ENCODE results near the gene RHBDF1. TPM values are rescaled to one million over a fixed set of nuclear protein-coding genes. Genes with fewer than 3 reads are reported as not detected.
A peak's percentile ranks its signal among the peaks of the same experiment; 100 is the strongest.

Gene RHBDF1
- total RNA-seq, 1 experiment from 2014 or later: 62.9 TPM

DNA sequence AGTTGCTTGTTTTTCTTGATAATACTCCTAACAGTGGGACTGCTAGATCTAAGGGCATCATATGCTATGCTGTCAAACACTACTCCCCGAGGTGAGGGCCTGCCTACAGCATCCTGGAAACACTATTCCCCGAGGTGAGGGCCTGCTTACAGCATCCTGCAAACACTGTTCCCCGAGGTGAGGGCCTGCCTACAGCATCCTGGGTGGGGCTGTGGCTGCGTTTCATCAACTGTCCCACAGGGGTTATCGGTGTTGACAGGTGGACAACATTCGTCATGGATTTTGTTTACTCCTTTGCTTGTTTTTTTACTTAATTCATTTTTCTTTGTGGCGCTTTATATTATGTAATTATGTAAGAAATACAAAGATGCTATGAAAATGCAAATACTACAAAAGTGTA lies 43.6 kb upstream of the RHBDF1 start:
- DNase-seq: no peak
- Histone ChIP-seq H3K27me3 (ENCODE audit: insufficient read depth, low read depth) (no peaks in the 10 kb centered on the region), H2AFZ (no peak overlapping the region), H3F3A (ENCODE audit: insufficient read depth, low read depth) (peaks cover 8% of the 10 kb centered on the region), H3K79me2 (ENCODE audit: low read depth) (no peaks in the 10 kb centered on the region; the same call in 1 of the 2 replicates), H3K9me2 (ENCODE audit: insufficient read depth) (no peaks in the 10 kb centered on the region), H4K20me1 (ENCODE audit: insufficient read depth) (peaks cover 19% of the 10 kb centered on the region), H3K9me3 (ENCODE audit: insufficient read depth, low read depth) (no peaks in the 10 kb centered on the region), H3K4me1 (replicated peaks; ENCODE audit: insufficient read depth) (peaks cover 15% of the 10 kb centered on the region), H3K4me3 (no peak overlapping the region), H3K27ac (no peak overlapping the region), H3K36me3 (ENCODE audit: low read depth) (peaks cover 5% of the 10 kb centered on the region; the same call in 1 of the 2 replicates), H3K4me2 (no peak overlapping the region)
- intact Hi-C loops (cut with micrococcal nuclease; ENCODE audit: unreplicated experiment): no loop called here
- TF ChIP-seq, protein P1, sequence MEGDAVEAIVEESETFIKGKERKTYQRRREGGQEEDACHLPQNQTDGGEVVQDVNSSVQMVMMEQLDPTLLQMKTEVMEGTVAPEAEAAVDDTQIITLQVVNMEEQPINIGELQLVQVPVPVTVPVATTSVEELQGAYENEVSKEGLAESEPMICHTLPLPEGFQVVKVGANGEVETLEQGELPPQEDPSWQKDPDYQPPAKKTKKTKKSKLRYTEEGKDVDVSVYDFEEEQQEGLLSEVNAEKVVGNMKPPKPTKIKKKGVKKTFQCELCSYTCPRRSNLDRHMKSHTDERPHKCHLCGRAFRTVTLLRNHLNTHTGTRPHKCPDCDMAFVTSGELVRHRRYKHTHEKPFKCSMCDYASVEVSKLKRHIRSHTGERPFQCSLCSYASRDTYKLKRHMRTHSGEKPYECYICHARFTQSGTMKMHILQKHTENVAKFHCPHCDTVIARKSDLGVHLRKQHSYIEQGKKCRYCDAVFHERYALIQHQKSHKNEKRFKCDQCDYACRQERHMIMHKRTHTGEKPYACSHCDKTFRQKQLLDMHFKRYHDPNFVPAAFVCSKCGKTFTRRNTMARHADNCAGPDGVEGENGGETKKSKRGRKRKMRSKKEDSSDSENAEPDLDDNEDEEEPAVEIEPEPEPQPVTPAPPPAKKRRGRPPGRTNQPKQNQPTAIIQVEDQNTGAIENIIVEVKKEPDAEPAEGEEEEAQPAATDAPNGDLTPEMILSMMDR (conservative IDR thresholded peaks at IDR 0.05): no peak
- TF ChIP-seq EZH2 (IDR thresholded peaks at IDR 0.05; ENCODE audit: low read depth): no peak
- no TSS peak for BruUV-seq (replicated peaks)
- POLR2A ChIA-PET (ENCODE audit: unreplicated experiment): no interaction called here
- CTCF ChIA-PET: no interaction called here

DNA sequence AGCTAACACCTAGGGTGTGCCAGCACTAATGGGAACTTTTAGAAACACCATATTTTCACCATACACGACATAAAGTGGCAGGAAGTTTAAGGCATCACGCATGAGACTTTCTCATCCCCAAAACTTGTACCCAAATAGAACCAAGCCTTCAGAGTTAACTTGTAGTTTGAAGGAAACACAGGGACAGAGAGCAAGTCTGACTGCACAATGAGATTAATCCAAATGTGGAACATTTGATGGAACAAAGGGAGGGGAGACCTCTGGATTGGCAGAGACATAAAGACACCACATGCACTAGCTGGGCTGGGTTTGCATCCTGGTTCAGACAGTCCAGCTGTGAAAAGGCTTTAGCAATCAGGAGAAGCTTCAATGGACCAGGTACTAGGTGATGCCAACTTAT lies 41.9 kb upstream of the RHBDF1 start:
- Histone ChIP-seq H3K9me2 (ENCODE audit: insufficient read depth) (no peaks in the 10 kb centered on the region), H3K27ac (0 out of 2 replicates have a peak overlapping the region, but pooled peaks have one; percentile 17), H3K79me2 (ENCODE audit: low read depth) (no peaks in the 10 kb centered on the region; the same call in 1 of the 2 replicates), H3K36me3 (ENCODE audit: low read depth) (peaks cover 5% of the 10 kb centered on the region; the same call in 1 of the 2 replicates), H3K9me3 (ENCODE audit: insufficient read depth, low read depth) (no peaks in the 10 kb centered on the region), H3K4me2 (no peak overlapping the region), H2AFZ (no peak overlapping the region), H3K4me1 (replicated peaks; ENCODE audit: insufficient read depth) (peaks cover 18% of the 10 kb centered on the region), H4K20me1 (ENCODE audit: insufficient read depth) (peaks cover 19% of the 10 kb centered on the region), H3F3A (ENCODE audit: insufficient read depth, low read depth) (peaks cover 15% of the 10 kb centered on the region), H3K27me3 (ENCODE audit: insufficient read depth, low read depth) (no peaks in the 10 kb centered on the region), H3K4me3 (no peak overlapping the region)
- no TSS peak for BruUV-seq (replicated peaks)
- ChIA-PET POLR2A (ENCODE audit: unreplicated experiment) (no interaction called here), CTCF (interaction anchor here (0.6 kb wide), 1 partner anchor 128 kb away, joined by 4 read pairs; no protein-coding TSS in a partner anchor)
- intact Hi-C loops (cut with micrococcal nuclease; ENCODE audit: unreplicated experiment): no loop called here
- DNase-seq: no peak
- TF ChIP-seq, protein P1 (conservative IDR thresholded peaks at IDR 0.05): no peak
- no peak for TF ChIP-seq EZH2 (IDR thresholded peaks at IDR 0.05; ENCODE audit: low read depth)

DNA sequence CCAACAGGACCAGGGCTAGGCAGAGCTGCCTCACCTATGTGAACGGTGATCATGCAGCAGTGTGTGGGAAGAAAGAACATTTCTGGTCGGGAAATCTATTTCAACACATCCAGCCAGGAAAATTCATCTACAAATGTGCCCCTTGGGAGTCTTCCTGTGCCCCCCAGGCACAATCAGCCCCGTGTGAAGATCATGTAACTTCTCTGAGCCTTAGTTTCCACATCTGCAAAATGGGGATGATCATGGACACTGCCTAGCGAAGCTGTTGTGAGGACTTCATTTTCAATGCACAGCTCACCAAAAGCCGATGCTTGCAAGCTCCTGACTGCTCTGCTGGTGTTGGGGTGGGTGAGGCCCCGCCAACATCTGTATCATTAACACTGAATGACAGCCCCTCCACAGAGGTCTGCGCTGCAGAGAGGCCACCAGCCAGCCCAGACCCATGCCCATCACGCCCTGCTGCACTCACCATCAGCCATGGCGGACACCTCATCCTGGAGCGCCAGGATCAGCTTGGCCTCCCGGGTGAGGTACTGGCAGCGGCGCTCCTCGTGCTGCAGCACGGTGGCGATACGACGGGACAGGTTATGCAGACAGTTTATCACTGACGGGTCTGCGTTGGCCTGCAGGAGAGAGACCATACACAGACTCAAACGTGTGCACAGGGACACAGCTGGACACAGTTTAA lies 39.9 kb upstream of the RHBDF1 start:
- Histone ChIP-seq H2AFZ (no peak overlapping the region), H3K9me2 (ENCODE audit: insufficient read depth) (no peaks in the 10 kb centered on the region), H3F3A (ENCODE audit: insufficient read depth, low read depth) (peaks cover 15% of the 10 kb centered on the region), H3K27ac (no peak overlapping the region), H3K4me1 (replicated peaks; ENCODE audit: insufficient read depth) (peaks cover 25% of the 10 kb centered on the region), H3K36me3 (ENCODE audit: low read depth) (peaks cover 5% of the 10 kb centered on the region; the same call in 1 of the 2 replicates), H4K20me1 (ENCODE audit: insufficient read depth) (peaks cover 7% of the 10 kb centered on the region; the same call in 1 of the 2 replicates), H3K4me3 (no peak overlapping the region), H3K4me2 (no peak overlapping the region), H3K27me3 (ENCODE audit: insufficient read depth, low read depth) (no peaks in the 10 kb centered on the region), H3K79me2 (ENCODE audit: low read depth) (no peaks in the 10 kb centered on the region; the same call in 1 of the 2 replicates), H3K9me3 (ENCODE audit: insufficient read depth, low read depth) (no peaks in the 10 kb centered on the region)
- ChIA-PET POLR2A (ENCODE audit: unreplicated experiment) (no interaction called here), CTCF (no interaction called here)
- intact Hi-C loops (cut with micrococcal nuclease; ENCODE audit: unreplicated experiment): no loop called here
- BruUV-seq (replicated peaks): no TSS peak
- no peak for DNase-seq
- TF ChIP-seq, protein P1 (conservative IDR thresholded peaks at IDR 0.05): no peak
- no peak for TF ChIP-seq EZH2 (IDR thresholded peaks at IDR 0.05; ENCODE audit: low read depth)

Data from PC-9 (cell line).